Myocyte (in vitro differentiated cells): ENCODE data around the gene CACNG3. TPM values are rescaled to one million over a fixed set of nuclear protein-coding genes. Genes with fewer than 3 reads are reported as not detected.
"Not testable (repeated sequence)": the region's sequence is repeated elsewhere in the genome, so short reads cannot be mapped to it uniquely, and the experiment has no call there.

Experiments
- DNase-seq: peaks from one replicate; pipeline ENCODE4 v3.0.0-alpha.2; 2012; ENCODE audit warnings: low read depth
- total RNA-seq: library from RNA; depleted of rRNA; stranded (reverse); fragments of >200 nt; gene quantifications from 2 replicates; pipeline ENCODE4 v1.2.3, GENCODE V29; 2014

The CACNG3 gene
- total RNA-seq, 1 donor from 2014 or later, result not detected

DNA sequence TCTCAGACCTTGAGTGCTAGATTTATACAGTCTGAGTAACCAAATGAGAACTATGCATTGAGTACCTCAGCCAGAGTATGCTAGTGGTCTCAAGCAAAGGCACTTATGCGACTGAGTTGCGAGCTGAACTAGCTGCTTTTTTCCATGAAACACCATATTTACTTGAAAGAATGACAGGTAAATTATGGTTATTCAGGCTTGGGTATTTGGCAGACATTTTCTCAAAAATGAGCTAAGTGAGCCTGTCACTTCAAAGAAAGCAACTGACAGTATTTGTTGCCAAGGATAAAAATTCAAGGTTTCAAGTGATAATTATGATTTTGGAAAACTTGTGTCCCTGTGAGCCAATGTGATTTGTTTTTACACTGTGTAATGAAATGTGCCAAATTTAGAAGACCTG lies 19.3 kb downstream of the CACNG3 start:
- no peak for DNase-seq

DNA sequence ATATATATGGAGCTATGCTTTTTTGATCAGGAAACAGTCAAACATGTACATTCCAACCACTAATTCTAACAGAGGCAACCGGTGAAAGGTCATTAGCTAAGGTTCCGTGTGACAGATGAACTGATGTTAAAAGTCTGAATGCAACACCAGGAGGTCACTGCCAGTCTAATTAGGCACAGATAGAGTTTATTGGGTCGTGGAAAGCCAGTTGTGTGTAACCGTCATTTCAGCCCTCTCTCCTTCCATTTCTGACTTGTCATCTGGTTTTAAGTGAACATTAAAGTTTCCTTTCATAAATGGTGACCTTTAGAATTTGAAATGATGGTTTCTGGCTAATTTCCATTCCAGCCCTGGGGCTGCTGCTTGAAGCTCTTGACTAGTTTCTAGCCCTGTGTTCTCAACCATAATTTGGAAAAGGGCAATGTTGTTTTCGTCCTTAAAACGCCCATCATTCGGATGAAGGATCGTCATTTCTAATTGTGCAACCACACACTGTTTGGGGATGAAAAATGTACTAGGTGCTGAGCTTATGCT lies 23.9 kb downstream of the CACNG3 start:
- DNase-seq, result no peak

DNA sequence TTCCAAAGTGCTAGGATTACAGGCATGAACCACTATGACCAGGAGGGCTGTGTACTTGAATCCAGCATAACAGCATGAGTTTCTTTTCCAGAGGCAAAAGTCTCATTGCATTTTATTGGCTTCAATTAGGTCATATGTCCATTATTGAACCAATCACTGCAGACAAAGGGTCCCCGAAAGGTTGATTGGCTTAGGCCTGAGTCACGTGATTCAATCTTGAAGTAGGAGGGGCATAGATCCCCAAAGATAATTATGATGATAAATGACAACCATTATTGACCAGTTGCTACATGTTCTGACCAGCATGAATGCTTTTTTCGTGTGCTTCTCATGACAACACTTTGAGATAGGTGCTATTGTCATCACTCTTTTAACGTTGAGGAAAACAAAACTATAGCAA lies 25.3 kb downstream of the CACNG3 start:
- DNase-seq, result no peak

DNA sequence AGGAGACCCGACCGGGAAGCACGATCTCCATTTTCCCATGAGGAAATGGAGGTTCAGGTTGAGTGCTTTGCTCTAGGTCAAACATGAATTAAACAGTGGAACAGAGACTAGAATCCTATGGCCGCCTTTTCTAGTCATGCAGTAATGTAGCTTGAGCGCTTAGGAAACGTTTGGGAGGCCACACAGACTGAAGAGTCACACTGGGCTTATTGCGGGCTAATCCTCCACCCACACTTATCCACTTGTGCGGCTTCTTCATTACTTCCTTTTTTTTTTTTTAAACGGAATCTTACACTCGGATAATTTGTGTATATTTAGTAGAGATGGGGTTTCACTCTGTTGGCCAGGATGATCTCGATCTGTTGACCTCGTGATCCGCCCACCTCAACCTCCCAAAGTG lies 26.0 kb downstream of the CACNG3 start:
- no peak for DNase-seq

DNA sequence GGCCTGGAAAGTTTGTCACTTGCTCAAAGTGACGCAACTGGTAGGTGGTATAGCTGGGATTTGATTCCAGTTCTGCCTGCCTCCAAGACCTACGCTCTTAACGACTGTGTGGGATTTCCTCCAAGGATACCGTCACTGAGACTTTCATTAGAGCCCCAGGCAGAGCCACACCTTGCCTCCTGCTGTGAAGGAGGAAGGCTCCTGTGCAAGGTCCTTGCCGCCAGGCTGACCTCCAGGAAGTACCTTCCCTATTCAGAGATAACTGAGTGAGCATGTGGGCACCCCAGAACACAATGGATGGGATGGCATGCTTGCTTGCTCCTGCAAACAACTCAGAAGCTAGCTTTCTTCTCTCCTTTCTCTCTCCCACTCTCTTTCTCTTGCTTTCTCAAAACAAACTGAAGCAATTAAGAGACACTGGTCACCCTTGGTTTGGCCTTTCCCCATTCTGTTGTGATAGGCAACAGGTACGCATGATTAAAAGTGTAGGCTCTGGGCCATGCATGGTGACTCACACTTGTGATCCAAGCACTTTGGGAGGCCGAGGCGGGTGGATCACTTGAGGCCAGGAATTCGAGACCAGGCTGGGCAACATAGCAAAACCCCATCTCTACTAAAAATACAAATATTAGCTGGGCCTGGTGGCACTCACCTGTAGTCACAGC lies 30.7 kb downstream of the CACNG3 start:
- DNase-seq, result no peak

DNA sequence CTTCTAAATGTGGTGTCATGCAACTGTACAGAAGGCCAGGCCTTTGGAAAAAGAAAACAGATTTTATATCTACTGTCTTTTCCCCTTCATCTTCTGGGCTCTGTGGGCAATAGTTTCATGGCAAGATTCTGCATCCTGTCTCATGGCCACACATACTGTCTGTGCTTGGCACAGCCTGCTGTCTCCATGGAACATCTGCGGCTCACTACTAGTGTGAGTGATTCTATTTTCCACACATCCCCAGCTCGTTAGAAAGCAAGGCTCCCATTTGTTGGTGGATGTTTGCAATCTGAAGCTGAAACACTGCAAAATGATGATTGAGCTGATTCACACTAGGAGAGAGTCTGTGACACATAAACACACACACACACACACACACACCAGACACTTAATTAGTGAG lies 32.4 kb downstream of the CACNG3 start:
- no peak for DNase-seq

DNA sequence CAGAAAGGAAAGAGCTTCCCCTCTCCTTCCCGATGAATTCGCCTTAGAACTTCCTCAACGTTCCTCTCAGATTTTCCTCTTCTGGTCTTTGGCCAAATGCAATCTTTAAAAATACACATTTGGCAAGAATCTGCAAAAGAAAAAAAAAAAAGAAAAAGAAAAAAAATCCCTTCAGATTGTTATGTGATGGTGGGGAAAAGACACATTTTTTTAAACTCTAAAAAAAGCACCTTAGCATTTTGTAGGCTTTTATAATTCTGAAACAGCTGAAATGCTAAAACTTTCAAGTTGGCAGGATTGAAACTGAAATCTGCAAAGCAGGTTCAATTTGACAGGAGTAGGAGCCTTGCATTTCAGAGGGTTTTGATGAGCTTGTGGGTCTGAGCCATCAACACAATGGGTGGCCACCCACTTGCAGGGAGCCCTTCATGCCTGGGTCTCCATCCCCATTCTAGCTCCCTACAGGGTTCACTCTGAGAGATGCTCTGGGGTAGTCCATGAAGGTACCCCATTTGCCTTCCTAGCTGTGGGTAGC lies 33.1 kb downstream of the CACNG3 start:
- DNase-seq, result no peak

DNA sequence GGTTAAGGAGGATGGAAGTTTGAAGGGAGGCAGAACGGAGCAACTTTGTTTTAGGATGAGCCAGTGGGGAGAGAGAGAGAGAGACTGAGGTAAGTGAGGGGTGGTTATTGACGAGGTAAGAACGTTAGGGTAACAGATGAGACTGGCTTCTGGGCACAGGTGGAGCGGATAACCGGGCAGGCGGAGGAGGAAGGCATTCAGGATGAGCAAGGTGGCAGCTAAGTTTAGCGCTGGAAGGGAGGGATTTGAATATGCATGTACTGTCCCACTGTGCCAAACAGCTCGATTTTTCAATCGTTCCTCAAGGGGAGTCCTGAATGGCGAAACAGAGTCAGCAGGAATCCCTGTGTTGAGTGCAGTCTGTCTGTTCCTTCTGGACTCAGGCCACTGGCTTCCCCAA lies 35.8 kb downstream of the CACNG3 start:
- no peak for DNase-seq

DNA sequence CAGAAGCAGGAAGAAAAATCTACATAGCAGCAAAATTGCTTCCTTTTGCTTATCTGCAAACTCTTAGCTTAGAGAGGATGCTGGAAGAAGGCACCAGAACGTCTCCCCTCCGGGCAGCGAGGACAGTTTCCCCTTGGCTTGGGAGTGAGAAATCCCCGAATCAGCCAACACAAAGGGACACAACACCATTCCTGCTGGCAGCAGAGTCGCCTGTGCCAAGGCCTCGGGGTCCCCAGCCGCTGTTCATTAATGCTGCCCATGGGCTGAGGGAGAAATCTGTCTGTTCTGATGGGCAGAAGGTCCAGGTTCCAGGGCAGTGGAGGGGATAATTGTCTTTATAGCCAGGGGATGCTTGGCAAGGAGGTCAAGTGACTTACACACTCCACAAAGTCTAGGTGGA lies 38.0 kb downstream of the CACNG3 start:
- no peak for DNase-seq

DNA sequence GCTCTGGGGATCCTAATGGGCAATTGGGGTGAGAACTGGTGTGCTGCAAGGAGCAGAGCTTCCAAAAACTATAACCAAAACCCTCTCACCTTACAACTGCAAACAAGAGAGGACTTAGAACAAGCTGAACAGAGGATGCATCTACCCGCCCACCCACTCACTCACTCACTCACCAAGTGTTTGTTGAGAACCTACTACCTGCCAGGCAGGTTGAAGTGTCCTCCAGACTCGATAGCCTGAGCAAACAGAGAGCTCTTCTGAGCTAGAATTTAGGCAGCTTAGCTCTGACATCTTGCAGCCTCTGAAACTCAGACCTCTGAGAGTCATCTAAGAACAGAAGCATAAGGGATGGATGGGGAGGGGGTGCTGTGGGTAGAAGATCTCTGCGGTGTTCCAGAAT lies 41.2 kb downstream of the CACNG3 start:
- DNase-seq, result no peak

DNA sequence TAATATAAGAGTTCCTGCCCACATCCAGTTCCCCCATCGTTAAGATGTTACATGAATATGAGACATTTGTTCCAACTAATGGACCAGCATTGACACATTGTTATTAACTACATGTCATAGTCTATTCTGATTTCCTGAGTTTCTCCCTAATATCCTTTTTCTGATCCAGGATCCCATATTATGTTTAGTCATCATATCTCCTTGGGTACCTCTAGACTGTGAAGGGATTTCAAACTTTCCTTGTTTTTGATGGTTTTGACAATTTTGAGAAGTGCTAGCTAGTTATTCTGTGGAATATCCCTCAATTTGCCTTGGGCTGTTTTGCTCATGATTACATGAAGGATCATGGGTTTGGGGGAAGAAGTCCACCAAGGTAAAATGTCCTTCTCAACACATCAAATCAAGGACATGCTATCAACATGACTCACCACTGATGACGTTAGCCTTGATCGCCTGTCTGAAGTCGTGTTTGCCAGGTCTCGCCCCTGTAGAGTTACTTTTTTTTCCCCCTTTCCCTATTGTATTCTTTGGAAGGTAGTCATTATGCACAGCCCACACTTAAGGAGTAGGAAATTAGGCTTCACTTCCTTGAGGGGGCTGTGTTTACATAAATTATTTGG lies 42.5 kb downstream of the CACNG3 start:
- DNase-seq, result no peak

DNA sequence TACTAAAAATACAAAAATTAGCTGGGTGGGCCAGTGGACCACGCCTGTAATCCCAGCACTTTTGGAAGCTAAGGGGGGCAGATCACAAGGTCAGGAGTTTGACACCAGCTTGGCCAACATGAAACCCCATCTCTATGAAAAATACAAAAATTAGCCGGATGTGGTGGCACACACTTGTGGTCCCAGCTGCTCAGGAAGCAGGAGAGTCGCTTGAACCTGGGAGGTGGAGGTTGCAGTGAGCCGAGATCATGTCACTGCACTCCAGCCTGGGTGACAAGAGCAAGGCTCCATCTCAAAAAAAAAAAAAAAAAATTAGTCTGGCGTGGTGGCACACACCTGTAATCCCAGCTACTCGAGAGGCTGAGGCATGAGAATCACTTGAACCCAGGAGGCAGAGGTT lies 44.6 kb downstream of the CACNG3 start:
- not testable (repeated sequence) for DNase-seq

DNA sequence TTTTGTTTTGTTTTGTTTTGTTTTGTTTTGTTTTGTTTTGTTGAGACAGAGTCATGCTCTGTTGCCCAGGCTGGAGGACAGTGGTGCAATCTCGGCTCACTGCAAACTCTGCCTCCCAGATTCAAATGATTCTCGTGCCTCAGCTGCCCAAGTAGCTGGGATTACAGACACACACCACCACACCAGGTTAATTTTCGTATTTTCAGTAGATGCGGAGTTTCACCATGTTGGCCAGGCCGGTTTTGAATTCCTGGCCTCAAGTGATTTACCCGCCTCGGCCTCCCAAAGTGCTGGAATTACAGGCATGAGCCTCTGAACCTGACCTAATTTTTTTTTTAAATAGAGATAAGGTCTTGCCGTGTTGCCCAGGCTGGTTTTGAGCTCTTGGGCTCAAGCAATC lies 46.5 kb downstream of the CACNG3 start:
- no peak for DNase-seq

DNA sequence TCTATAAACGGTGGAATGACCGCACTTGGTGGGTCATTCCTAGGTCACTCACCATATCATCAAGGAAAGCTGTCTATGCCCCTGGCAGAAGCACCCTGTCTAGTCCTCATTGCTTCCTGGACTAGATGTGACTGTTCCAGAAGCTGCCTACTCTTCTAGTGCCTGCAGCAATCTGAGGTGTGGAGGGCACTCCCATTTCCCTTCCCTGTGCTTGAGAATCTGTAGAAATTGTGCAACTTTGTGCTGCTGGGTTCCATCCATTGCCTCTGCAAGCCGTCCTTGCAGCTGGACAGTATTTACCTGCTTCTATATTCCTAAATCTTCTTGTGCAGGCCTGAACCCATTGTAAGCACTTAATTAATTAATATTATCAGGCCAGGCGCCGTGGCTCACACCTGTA lies 52.1 kb downstream of the CACNG3 start:
- no peak for DNase-seq

DNA sequence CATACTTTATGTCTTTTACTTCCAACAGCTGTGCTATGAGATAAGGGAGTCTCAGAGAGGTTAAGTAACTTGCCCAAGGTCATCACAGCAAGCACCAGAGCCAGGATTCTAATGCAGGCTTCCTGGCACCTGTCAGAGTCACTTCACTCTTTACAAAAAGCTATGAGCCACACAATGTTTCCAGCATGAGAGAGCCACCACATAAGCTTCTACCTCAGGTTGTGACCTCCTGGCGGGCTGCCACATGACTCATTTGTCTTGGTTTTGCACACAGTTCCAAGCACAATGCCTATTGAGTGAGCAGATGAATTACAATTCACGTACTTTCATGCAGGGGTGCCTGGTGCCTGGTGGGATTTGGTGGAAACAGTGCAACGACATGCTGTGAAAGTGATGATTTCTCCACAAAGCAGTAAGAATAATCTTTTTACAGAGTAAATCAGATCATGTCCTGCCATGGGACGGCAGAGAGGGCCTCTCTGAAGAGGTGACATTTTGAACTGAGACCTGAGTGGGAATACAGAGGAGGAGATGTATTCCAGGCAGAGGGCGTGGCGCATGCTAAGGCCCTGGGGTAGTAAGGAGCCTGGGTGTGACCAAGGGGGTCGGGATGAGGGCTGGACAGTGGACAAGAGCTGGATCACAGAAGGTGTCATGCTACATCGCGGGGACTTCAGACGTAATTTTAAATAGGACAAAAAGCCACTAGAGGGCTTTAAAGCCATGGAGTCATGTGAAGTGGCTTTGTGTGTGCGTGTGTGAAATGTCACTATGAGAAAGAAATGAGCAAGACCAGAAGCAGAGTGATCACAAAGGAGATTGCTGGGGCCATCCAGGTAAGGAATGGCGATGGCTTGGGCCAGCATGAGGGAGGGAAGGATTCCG lies 53.4 kb downstream of the CACNG3 start:
- DNase-seq, result peak; percentile 1

DNA sequence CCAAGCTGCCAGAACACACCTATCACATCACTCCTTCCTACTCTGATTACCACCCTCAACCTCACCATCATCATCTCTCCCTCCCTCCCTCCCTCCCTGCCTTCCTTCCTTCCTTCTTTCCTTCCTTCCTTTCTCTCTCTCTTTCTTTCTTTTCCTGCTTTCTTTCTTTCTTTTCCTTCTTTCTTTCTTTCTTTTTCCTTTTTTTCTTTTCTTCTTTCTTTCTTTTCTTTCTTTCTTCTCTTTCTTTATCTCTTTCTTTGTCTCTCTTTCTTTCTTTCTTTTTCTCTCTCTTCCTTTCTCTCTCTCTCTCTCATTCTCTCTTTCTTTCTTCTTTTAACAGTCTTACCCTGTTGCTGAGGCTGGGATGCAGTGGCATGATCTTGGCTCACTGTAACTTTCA lies 59.2 kb downstream of the CACNG3 start:
- no peak for DNase-seq

DNA sequence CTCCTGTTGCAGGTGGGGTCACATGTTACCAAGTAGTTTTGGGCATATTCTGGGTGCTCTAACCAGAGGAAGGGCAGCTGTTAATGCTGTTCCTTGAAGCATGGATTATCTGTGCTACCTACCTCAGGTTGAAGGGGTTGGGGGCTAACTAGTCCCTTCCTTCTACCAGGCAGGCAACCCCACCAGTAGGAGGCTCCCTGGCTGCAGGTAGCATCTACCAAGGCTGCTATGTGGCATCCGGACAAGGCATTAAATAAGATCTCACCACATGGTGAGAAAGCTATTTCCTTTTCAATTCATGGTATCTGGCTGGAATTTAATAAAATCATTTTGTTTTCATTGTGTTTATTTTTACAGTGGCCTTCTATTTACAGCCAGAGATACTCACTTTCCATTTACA lies 62.5 kb downstream of the CACNG3 start:
- DNase-seq, result no peak

DNA sequence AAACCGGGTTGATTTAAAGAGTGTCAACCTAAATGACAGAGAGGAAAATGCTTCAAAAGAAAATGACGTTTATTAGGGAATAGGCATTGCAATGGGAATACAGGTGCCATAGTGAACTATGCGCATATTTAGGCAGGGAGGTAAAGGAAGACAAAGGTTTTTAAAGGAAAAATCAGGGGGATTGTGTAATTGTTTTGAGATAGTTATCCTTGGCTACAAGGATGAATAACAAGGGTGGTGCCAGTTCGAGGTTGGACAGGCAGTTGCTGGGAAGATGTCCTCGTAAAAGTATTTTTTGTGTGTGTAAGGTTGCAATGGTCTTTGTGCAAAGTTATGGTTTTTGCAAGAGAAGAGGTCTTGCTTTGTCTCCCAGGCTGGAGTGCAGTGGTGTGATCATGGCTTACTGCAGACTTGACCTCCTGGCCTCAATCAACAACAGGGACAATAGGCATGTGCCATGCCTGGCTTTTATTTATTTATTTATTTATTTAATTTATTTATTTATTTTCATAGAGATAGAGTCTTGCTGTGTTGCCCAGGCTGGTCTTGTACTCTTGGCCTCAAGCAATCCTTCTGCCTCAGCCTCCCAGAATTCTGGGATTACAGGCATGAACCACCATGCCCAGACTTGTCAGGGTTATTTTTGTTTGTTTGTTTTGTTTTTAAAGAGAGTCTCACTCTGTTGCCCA lies 63.1 kb downstream of the CACNG3 start:
- DNase-seq, result no peak

DNA sequence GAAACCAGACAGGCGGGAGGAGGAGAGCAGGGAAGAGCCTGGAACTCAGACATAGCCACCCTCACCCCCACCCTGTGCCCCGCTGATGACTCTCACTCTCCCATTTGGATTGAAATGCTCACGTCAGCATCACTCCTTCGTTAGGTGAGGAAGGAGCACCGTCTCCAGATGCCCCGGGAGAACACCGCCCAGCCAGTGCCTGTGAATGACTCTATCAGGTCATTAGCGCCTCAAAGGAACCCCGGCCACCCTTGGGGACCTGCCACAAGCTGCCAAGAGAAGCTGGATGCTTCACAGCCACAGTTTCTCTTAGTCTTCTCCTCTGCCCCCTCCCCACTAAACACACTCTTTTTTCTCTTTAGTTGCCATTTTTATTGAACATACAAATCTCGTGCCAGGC lies 66.0 kb downstream of the CACNG3 start:
- no peak for DNase-seq

DNA sequence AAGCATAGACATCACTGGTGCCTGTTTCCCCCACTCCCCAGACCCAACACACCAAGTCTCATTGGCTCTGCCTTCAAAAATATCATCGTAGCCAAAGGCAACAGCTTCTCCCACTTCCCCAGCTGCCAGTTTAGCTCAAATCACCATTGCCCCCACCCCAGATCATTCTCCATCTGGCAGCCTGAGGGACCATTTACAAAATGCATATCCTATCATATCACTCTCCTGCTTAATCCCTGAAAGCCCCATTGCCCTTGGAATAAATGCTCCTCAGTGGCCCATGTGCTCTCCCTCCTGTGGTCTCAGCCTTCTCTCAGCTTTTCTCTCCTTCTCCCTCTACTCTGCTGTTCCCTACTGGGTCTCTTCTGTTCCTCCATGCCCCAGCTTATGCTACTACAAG lies 68.3 kb downstream of the CACNG3 start:
- no peak for DNase-seq

DNA sequence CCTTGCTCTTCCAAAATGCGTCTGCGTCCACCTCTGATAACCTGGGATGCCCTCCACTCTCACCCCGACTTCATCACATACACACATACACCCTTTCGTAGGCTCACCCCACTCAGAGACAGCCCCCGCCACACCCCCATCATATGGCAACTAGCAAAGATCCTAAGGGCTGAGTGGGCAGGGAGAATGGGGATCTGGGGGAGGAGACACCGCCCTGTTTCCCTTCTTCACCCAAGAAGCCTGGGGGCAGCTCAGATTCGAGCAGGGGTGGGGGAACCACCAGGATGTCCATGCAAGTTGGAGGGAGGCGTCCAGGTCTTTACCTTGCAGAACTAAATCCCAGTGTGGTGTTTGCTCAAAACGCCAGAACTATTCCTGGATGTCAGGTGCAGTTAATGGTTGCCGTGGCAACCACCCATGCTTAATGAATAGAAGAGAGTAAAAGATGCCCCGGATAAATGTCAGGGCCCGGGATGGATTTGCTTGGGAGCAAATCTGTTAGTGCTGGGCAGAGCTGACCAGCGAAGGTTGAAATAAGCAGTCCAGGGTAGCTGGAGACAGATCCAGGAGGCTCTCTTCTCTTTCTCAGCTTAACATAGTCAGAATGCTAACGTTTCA lies 72.8 kb downstream of the CACNG3 start:
- no peak for DNase-seq
